ENCODE data around the gene MPPE1.

MPPE1 gene

GRCh38 chr18:11884396-11885030 is 23.6 kb downstream of the MPPE1 start:
- no peak for DNase-seq (ENCODE audit: low spot score)

GRCh38 chr18:11883153-11883552 is 25.0 kb downstream of the MPPE1 start:
- DNase-seq (ENCODE audit: low spot score): no peak

- no peak for DNase-seq (ENCODE audit: low spot score)
These were observed 25.5 kb downstream of the MPPE1 start for GRCh38 chr18:11882636-11883035.

- no peak for DNase-seq (ENCODE audit: low spot score)
These were observed 27.4 kb downstream of the MPPE1 start for GRCh38 chr18:11880586-11881304.

- no peak for DNase-seq (ENCODE audit: low spot score)
These were observed 30.5 kb downstream of the MPPE1 start for GRCh38 chr18:11877497-11878135.

GRCh38 chr18:11874676-11875075 is 33.4 kb downstream of the MPPE1 start:
- no peak for DNase-seq (ENCODE audit: low spot score)

GRCh38 chr18:11873670-11874340 is 34.3 kb downstream of the MPPE1 start:
- no peak for DNase-seq (ENCODE audit: low spot score)

GRCh38 chr18:11872479-11873136 is 35.5 kb downstream of the MPPE1 start:
- peak; percentile 45 for DNase-seq (ENCODE audit: low spot score)

GRCh38 chr18:11871501-11871900 is 36.6 kb downstream of the MPPE1 start:
- DNase-seq (ENCODE audit: low spot score): no peak

- DNase-seq (ENCODE audit: low spot score): no peak
These were observed 39.9 kb downstream of the MPPE1 start for GRCh38 chr18:11868230-11868629.

- no peak for DNase-seq (ENCODE audit: low spot score)
These were observed 41.4 kb downstream of the MPPE1 start for GRCh38 chr18:11866764-11867163.

- no peak for DNase-seq (ENCODE audit: low spot score)
These were observed 41.8 kb downstream of the MPPE1 start for GRCh38 chr18:11866329-11866728.

GRCh38 chr18:11865071-11865470 is 43.0 kb downstream of the MPPE1 start:
- no peak for DNase-seq (ENCODE audit: low spot score)

GRCh38 chr18:11864471-11864870 is 43.6 kb downstream of the MPPE1 start:
- DNase-seq (ENCODE audit: low spot score): no peak

- no peak for DNase-seq (ENCODE audit: low spot score)
These were observed 45.5 kb downstream of the MPPE1 start for GRCh38 chr18:11862468-11863137.

- DNase-seq (ENCODE audit: low spot score): no peak
These were observed 46.4 kb downstream of the MPPE1 start for GRCh38 chr18:11861583-11862288.

- no peak for DNase-seq (ENCODE audit: low spot score)
These were observed 47.3 kb downstream of the MPPE1 start for GRCh38 chr18:11860594-11861450.

GRCh38 chr18:11859903-11860407 is 48.2 kb downstream of the MPPE1 start:
- DNase-seq (ENCODE audit: low spot score): no peak

GRCh38 chr18:11859282-11859830 is 48.8 kb downstream of the MPPE1 start:
- DNase-seq (ENCODE audit: low spot score): no peak
